Fibroblast of the aortic adventitia (primary cell): ENCODE measurements around the gene CNTROB. TPM values are rescaled to one million over a fixed set of nuclear protein-coding genes. Genes with fewer than 3 reads are reported as not detected.
A peak's percentile ranks its signal among the peaks of the same experiment; 100 is the strongest.

Experiments
- DNase-seq: peaks from one replicate; pipeline ENCODE4 v3.0.0-alpha.2; 2010; ENCODE audit warnings: low read depth
- H3K4me3 ChIP-seq: 2 replicates; pipeline ENCODE4 v1.5.1; 2011; ENCODE audit warnings: low read depth, mild to moderate bottlenecking, control low read depth, low read length, moderate library complexity
- total RNA-seq: library from RNA; depleted of rRNA; stranded (reverse); fragments of >200 nt; gene quantifications from 2 replicates; pipeline ENCODE4 v1.2.3, GENCODE V29; 2012; ENCODE audit warnings: low replicate concordance
- TF ChIP-seq, protein P1 (sequence below): IDR thresholded peaks from 2 replicates; pipeline ENCODE4 v1.5.1; 2011; ENCODE audit warnings: mild to moderate bottlenecking, low read length, control low read depth, inconsistent platforms; ENCODE audit not compliant: insufficient read depth

The CNTROB gene
- total RNA-seq, 1 donor: 31.4 TPM

DNA sequence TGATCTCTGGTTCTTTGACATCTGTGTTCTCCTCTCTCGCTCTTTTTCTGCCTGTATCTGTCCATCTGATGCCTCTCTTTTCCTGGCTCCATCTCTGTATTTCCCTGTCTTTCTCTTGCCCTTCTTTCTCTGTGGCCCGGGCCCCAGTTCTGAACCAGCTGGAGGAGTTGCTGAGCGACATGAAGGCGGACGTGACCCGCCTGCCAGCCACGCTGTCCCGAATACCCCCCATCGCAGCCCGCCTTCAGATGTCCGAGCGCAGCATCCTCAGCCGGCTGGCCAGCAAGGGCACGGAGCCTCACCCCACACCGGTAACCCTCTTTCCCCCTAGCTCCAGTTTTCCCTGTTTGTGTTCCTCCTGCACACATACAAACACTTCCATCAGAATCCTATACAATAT, 21.7 kb upstream of the CNTROB start:
- H3K4me3 ChIP-seq: no peak overlapping the region
- TF ChIP-seq, protein P1, sequence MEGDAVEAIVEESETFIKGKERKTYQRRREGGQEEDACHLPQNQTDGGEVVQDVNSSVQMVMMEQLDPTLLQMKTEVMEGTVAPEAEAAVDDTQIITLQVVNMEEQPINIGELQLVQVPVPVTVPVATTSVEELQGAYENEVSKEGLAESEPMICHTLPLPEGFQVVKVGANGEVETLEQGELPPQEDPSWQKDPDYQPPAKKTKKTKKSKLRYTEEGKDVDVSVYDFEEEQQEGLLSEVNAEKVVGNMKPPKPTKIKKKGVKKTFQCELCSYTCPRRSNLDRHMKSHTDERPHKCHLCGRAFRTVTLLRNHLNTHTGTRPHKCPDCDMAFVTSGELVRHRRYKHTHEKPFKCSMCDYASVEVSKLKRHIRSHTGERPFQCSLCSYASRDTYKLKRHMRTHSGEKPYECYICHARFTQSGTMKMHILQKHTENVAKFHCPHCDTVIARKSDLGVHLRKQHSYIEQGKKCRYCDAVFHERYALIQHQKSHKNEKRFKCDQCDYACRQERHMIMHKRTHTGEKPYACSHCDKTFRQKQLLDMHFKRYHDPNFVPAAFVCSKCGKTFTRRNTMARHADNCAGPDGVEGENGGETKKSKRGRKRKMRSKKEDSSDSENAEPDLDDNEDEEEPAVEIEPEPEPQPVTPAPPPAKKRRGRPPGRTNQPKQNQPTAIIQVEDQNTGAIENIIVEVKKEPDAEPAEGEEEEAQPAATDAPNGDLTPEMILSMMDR: no peak
- no peak for DNase-seq

DNA sequence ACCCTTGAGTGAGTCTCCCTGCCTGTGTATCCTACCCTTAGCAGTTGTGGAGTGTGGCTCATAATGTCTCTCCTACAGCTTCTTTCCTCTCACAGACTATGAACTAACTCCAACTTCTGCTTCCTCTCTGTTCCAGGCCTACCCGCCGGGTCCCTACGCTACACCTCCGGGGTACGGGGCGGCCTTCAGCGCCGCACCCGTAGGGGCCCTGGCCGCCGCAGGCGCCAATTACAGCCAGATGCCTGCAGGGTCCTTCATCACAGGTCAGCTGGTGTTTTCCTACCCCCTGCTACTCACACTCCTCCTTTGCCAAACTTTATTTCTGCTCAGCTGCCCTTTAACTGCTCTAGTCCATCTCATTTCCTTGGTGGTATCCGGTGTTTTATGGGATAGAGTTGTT, 21.3 kb upstream of the CNTROB start:
- H3K4me3 ChIP-seq: no peak overlapping the region
- no peak for DNase-seq
- TF ChIP-seq, protein P1: no peak

DNA sequence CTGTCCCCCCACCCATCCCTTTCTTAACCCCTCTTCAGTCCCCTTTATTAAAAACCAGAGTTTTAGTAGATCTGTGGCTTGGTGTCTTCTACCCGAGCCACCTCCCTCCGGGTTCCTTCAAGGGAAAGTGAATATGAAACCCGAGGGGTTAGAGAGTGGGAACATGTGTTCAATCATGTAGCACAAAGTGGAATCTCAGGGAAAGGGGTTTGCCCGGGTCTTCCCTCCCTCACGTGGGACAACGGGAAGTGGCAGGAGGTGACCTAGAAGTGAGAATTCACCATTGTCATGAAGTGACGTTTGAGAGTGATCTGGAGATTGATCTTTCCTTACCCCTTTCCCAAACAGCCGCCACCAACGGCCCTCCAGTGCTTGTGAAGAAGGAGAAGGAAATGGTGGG, 20.9 kb upstream of the CNTROB start:
- TF ChIP-seq, protein P1: no peak
- no peak for DNase-seq
- no peak overlapping the region for H3K4me3 ChIP-seq

DNA sequence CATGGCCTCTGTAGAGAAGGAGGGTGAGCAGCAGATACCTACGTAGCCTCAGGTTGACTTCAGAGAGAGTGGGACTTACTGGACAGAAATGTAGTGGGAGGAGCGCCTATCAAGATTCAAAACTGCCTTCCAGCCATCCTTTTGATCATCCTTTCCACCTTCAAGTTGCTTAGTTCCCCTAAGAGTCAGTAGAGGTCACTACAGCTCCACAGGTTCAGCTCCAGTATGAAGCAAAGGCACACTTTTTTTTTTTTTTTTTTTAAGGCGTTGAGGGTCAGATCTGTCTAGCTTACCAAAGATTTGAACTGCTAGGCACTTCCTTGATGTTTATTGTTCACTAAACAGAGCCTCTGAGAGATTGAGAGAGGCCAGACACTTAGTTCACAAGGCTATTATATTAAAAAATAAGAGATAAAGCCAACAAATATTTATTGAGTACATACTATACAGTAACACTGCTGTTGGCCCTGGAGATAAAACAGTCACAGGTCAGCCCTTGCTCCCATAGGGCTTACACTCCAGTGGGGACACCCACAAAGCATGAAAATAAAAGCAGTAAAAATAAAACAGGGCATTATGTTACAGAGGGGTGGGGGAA, 19.0 kb upstream of the CNTROB start:
- no peak overlapping the region for H3K4me3 ChIP-seq
- TF ChIP-seq, protein P1: peak; percentile 80
- DNase-seq: peak; percentile 89

DNA sequence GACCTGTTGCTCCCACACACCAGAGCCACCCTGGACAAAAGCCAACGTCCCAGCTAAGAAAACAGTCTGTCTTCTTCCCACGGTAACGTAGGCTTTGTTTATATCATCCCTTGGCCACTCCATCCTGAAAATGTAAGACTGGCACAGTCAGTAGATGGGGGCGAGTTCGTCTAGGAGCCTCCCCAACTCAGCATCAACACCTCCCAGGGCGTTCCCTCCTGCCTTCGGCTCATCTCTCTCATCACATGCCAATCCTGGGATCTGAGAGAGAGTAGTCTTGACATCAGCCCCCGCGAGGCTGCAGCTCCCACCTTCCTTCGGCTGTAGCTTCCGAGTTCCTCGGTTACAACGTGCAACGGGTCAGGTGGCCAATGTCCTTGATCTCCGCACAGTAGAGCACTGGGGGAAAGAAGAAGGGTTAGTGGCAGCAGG, 16.8 kb upstream of the CNTROB start:
- peak; percentile 44 for DNase-seq
- TF ChIP-seq, protein P1: no peak
- H3K4me3 ChIP-seq: peak overlapping the region; percentile 73

DNA sequence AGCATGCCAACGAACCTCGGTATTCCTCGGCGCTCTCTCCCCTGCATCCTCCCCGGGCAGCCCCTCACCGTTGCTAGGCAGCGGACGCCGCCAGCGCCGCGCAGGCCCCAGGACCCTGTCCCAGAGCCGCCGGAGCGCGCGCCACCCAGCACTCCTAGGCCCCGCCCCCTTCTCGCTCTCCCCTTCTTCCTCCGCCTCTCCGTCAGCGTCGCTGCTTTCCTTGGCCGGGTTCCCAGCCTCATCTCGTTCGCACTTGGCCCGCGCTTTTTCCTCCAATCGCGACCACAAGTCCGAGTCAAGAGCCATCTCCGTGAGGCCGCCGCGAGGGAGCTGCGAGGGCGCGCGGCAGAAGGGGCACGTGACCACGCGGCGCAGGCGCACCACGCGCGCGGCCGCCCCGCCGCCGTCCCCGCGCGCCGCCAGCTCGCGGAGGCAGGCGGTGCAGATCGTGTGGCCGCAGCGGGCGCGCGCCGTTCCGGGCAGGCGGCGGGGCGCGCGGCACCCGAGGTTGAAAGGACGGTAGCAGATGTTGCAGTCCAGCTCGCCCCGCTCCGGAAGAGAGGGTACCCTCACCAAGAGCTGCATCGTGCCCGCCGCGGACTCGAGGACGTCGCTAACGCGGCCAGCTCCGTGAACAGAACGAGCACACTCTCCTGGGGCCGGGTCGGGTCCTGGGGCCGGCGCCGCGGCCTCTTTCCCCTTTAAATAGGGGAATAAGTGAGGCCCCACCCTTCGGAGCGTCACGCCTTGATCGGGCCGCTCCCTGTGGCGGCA, 16.2 kb upstream of the CNTROB start, which contains the start of gene RNF227:
Gene RNF227, minus strand, starts transcription at position 679 of the 774 bp plus-strand sequence. Its CDS starts 94 bp downstream, at position 585.
- peak within 1 kb of the TSS; percentile 73 for H3K4me3 ChIP-seq
- peak; percentile 95 for DNase-seq
- TF ChIP-seq, protein P1: no peak
